ENCODE data around the gene LAMA4.
"Not testable (repeated sequence)": the region's sequence is repeated elsewhere in the genome, so short reads cannot be mapped to it uniquely, and the experiment has no call there.

Gene LAMA4

DNA sequence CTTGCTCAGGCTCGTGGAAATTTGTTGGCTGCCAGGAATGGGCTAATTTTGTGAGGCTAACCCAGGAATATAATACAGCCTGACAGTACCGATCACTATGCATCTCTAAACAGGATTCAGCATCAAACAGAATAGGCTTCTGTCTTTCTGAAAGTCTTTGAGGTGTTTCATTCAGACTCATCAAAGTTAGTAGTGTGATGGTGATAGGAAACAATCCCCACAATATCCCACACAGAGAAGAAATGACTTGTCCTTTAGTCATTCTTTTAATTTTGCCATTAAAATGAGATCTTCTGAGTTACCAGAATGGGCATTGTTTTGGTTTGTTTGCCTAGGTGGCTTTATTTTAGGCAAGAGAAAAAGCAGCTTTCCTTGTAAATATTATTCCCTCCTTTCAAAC lies 112.7 kb downstream of the LAMA4 start:
- no peak for DNase-seq

DNA sequence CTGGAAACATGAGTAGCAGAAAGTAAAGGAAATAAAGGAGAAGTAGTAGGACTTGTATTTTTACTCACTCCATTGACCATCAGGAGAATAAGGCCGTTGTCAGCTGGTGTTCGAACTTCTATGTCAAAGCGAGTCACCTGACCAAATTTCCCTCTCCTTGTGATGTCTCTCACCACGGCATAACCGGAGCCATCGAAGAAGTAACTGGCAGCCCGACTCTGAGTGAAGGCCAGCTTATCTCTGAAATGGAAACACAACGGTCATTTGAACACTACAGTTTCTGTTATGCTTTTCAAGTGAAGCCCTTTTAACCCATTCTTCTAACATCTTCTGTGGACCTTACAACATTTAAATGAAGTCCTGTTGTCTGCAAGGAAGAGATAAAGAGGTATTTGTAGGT lies 115.3 kb downstream of the LAMA4 start:
- DNase-seq: no peak

DNA sequence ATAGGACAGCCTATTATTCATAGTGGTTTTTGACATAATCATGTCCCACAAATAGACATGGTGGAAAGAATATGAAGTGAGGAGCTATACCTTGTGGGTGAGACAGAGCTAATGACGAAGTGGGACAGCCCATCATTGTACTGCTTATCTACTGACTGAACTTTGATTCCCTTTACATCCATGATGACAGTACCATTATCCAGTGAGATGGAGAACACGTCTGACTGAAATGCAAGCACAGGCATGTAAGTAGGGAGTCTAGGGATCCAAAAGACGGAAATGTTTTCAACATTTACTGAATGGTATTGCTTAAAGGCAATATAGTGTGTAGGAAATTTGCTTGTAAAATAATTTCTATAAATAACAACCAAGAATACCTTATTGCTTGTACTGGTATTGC lies 123.5 kb downstream of the LAMA4 start:
- DNase-seq: no peak

DNA sequence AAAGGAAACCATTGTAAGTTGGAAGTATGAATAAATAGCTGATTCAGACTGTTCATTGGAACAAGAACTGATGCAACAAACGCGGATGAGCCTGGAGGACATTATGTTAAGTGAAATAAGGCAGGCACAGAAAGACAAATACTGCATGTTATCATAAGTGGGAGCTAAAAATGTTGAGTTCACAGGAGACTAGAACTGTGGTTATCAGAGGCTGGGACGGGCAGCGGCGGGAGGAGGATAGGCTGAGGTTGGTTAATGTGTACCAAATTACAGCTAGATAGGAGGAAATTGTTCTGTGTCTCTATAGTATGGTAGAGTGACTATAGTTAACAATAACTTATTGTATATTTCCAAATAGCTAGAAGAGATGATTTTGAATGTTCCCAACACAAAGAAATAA lies 126.2 kb downstream of the LAMA4 start:
- no peak for DNase-seq

DNA sequence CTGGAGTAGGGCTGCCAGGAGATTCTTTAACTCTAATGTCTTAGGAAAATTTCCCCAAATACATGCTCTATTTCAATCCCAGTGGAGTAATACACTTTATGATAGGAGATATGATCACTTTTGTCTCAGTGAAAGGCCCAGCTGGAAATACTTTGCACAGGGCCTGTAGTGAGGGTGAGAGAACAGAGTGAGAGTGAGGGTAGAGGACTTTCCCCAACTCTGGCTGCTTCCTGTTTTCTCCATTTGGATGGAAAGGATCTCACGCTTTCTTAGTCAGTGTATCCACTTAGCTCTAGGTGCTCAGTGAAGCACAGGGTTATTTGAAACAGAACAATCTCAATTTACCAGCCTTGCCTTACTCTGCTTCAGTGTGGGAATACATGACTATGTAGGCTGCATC lies 130.4 kb downstream of the LAMA4 start:
- DNase-seq: no peak

DNA sequence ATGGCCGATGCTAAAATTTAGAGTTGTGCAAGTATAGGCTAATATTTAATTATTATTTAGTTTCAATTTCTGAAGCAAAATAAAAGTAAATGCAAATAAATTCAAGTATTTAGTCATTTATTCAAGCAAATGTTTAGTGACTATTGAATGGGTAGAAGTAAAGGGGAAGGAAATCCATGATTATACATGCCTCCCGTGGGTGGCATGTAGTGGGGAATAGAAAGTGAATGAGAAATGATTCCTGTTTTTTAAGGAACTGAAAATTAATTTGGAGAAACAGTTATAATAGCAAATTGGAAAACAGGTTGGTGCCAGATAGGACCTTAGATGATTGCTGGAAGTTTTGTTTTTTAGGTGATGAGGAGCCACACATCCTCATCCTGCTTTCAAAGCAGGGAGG lies 131.6 kb downstream of the LAMA4 start:
- DNase-seq: no peak

DNA sequence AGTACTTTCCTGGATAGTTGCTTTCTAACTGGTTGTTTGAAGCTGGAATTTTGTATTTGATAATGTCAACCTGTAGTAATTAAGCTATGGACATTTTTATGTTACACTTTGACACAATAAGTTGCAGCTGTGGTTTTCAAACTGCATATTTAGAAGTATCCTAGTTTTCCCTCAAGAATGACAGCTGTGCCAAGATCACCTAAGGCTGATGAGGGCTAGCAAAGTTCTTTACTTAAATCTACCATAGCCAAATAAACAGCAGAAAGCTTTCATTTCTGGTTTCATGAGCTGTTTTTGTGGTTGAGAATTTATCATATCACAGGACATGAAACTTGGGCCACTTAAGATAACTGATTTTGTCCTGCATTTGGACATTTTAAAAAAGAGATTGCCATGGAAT lies 136.3 kb downstream of the LAMA4 start:
- no peak for DNase-seq

DNA sequence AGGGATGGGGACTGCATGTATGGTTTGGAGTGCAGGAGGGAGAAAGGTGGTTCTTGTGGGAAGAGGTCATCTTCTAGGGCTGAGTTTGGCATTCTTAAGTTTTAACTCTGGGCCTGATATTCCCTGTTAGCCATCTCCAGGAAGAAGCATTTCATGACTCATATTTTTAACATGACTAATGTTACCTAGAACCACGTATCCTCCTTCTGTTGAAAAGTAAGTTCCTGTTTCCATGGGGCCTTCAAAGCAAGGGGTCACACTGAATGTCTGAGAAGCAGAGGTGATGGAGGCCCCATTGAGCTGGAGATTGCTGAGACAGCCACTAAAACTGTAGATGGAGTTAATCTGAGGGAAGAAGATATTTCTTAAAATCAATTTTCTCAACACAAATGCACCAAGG lies 136.8 kb downstream of the LAMA4 start:
- DNase-seq: no peak

DNA sequence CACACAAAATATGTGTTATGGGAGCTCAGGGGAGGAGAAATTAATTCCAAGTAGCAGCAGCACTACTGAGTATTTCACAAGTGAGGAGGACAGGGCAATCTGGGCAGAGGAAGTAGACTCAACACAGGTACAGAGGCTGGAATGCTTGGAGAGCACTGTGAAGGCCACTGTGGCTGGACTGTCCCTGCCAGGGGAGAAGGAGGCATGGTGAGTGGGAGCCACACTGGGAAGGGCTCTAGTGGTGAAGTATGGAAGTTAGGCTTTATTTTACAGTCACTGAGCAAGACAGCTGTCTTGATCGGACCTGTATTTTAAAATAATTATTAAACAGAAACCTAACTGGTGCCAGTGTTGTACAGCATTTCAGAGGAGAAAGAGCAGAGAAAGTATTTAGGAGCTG lies 138.1 kb downstream of the LAMA4 start:
- DNase-seq: no peak

DNA sequence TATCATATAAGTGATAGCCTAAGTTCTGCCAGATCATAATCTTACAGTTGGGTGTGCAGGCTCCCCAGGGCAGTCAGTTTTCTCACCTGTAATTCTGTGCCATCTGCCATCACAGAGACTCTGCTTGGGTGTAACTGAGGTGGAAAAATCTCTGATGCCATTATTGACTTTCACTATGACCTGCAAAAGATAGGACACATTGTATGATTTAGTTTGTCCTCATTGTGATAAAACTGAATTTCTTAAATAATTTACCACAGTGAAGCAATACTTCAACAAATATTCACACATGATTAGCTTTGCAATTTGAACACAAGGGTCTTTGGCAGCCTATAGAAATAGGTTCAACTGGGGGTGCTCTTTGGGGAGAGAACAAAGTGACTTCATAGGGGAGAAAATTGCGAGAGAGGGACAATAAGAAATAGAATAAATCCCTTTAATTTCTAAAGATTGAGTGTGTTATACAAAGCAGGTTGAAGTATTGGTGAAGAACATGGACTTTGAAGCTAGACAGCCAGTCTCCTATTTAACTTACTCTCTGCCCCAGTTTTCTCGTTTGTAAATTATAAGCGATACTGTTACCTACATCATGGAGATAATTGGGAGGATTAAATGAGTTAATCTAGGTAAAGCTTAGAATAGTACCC lies 139.7 kb downstream of the LAMA4 start:
- DNase-seq: no peak

DNA sequence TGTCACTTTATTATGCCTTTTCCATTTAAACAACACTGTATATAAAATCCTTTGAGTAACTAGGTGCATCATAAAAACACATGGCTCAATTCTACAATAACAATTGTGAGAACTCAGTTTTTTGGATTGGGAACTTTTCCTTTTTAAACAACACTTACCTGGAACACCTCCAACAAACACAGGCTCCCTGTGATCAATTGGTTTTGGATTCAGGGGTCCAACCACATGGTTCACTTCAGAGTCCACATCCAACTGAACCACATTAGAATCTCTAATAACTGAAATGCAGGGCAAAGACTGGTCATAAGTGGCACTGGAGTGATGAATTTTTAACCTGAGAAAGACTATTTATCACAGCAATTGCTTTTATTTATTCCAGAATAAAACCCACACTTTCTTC lies 140.4 kb downstream of the LAMA4 start:
- no peak for DNase-seq

DNA sequence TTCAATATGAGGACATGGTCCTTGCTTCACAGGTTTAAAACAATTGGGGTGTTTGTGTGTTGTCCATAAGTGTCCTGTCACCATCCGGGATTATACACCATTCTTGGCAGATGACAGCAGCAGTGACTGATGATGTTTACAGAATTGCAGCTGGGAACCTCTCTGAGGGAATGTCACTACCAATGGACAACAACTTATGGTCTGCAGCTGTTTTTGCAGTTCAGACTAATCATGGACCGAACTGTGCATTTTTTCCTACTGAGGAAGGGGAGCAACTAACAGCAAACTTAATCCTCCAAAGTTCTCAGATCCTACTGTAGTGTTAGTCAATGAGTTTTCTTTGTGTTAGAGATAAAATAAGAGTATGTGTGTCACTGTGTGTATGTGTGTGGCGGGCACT lies 140.9 kb downstream of the LAMA4 start:
- DNase-seq: no peak

DNA sequence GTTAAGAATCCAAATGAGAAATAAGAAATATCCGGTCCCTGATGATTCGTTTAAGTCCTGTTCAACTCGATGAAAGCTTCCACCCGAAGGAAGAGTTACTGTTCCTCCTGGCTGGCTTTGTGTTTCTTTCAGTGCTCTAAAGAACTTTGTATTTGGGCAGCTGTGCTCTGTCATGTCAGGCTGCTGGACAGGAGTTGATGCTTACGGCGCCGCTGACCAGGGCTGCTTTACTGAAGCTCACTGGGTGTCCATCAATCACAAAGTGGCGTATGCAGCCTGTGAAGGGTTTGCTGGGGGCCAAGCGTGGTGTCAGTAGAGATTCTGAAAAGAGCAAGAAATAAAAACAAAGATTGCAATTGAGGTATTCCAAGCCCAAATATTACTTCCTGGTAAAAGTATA lies 145.1 kb downstream of the LAMA4 start:
- DNase-seq: no peak

DNA sequence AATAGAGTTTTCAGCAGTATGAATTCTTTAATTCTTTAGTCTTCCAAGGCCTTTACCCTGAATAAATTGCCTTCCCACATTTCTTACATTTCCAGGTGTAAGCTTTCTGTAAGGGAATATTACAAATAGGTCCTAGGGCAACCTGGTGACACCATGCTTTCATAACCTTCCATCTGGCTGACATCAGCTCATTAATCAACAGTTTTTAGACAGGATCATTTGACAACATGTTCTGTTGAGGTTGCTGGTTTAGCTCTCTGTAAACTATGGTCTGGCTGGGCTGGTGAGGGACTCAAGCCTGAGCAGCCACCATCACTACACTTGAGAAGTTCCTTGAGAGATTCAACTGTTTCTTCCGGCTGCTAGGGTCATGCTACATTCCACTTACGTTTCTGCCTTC lies 147.8 kb downstream of the LAMA4 start:
- no peak for DNase-seq

DNA sequence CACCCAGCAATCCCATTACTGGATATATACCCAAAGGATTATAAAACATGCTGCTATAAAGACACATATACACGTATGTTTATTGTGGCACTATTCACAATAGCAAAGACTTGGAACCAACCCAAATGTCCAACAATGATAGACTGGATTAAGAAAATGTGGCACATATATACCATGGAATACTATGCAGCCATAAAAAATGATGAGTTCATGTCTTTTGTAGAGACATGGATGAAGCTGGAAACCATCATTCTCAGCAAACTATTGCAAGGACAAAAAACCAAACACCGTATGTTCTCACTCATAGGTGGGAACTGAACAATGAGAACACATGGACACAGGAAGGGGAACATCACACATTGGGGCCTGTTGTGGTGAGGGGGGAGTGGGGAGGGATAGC lies 148.3 kb downstream of the LAMA4 start:
- DNase-seq: not testable (repeated sequence)

DNA sequence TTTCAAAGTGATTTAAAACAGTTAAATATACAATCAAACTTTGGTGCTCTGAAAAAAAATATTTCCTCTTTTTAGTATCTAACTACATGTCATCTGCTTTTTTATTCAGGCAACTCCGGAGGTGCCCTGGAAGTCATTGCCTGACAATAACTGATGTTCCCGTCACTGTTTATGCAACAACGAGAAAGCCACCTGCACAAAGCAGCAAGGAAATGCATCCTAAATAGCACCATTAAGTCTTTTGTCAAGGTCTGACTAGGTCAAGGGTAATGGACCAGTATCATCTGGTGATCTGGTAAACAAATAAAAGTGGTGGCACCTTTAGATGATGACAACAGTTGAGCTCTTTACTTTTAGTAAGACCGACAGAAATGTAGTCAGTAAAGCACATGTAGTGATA lies 153.8 kb downstream of the LAMA4 start:
- no peak for DNase-seq

DNA sequence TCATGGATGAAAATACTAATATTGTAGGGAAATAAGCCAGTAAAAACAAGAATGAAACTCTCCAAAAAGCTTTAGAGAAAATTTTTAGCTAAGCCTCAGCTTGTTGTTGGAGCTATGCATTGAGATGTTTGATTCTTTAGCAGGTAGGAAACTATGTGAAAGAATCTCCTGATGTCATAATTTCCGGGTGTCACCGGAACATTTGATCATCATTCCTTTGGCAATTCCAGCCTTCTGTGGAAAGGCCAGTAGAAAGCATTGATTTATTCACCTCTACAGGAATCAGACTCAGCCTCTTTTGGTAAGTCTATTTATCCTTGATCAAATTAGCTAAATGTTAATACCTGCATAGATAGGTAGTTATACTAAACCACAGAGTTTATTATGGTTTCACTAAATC lies 157.5 kb downstream of the LAMA4 start:
- no peak for DNase-seq

DNA sequence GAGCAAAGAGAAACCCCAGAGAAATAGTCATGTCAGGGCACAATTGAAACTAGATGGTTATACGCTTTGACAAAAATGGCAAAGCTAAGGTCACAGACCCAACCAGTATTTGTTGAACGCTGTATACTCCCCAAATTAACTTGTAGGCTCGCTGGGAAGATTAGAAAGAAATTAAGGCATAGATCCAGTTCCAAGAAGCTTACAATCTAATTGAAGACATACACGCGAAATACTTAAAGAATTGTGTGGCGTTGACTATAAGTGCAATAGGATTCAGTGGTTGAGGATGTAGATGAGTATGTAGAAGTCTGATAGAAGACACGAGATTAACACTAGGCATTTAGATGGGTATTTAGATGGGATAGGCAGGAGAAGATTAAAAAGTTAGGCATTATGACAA lies 166.5 kb downstream of the LAMA4 start:
- no peak for DNase-seq

DNA sequence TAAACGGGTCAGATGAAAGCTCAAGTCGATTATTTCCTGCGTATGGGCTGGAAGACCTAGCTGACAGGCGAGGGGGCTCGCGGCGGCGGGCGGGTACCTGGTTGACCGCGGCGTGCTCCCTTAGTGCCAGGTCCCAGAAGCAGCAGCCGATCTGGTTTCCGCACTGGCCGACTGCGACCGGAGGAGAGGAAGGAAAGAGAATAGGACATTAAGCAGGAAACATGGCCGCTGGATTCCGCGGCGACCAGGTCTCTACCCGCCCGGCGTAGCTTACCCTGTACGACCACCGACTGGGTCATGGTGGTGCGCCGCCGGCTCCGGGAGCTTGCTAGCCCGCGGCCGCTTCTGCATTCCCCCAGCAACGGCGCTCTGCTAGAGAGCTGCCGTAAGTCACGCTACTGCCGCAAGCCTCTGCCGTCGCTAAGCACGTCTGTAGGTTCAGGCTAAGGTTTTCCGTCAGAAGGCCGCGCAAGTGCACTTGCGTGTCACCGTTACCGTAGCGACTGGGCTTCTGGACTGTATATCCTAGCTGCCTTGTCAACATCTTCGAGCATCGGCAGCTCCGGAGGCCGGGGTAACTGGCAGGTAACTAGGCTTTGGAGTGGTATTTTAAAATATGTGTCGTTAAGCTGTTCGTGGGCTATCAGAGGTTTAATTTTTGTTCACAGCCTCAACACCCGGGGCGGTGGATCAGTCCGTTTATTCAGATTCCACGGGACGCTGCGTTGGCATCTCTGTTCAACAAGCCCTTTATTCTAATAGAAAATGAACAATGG lies 167.0 kb downstream of the LAMA4 start, which contains the start of the genes FAM229B and TUBE1:
FAM229B (plus strand) TSS at position 456 of the 776 bp plus-strand sequence. CDS start 11,693 bp downstream, outside the sequence.
TUBE1 (minus strand) TSS at position 347 of the 776 bp plus-strand sequence; CDS start at position 299, 48 bp downstream.
- DNase-seq: peak; percentile 90

DNA sequence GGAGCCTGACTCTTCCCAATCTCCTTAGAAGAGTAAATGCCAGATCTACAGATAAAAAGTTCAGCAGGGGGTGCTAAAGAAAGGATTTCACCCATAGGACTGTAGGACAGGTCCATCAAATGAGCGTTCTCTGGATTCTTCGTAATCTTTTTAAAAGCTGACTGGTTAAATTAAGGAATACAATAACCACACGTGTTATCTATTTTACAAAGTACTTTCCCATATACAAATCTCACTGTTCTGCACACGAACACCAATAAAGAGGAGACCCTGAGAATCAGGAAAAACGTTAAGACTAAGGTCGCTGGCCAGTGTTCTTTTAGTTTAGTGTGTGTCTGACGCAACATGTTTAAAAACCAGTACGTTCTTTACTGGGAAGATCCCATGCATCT lies 167.6 kb downstream of the LAMA4 start:
- DNase-seq: no peak

DNA sequence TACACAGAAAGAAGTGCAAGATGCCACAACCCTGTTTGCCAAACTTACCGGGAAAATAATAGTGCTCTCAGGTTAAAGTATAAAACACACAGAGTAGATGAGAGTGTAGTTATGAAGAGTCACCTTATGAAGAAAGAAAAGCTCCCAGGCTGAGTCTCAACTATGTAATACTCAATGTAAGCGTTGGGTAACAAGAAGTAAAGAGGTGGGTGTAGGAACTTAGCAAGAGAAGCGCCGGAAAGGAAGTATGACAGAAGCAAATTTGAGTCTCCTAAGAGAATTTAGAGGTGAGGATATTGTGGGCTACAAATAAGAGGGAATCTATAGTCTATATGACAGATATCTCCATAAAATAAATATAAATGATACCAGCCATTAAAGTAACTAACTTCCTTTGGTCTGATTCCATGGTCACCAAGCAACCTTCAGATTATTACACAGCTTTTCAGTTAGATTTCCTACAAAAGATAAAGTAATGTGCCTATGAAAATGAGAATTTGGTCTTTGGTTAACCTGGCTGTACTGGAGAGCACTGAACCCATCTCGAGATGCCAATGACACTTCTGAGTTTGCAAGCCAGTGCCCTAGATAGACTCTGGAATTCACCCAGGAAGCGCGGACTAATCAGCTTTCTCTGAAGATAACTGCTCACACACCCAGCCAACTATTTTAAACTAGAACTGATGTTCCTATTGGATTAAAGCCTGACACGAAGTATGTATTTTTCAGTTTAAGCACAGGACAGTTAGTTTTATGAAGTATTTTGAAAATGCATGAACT lies 168.9 kb downstream of the LAMA4 start:
- no peak for DNase-seq

DNA sequence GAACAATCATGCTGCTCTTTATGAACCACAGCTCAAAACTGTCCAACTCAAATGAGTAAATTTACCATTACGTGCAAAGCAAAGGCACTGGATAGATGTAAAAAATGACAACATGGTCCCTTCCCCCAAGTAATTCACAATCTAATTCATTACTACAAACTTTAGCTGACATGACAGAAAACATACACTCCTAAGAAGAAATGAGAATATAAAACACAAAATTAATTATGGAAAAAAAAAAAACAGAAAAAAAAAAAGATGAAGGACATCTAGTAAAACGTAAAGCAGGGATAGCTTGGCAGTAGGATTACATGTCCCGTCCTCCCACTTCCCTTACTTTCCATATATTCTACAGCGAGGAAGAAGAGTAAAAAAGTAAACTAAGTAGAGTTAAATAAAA lies 172.8 kb downstream of the LAMA4 start:
- DNase-seq: no peak

DNA sequence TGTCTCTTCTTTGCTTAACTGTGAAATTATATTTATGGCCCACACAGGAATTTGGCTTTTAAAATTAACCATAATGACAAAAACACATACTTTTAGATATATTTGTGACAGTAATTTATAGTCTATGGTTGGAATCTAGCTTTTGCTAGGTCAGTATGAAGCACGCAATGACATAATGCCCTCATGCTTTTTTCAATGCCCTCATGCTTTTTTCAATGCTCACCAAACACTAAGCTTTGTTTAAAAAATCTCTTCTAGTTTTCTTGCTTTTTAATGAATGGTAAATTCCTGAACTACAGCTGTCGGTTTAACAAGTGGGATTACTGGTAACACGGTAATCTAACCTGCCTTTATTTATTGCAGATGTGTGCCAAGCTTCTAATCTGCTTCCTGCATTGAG lies 187.8 kb downstream of the LAMA4 start:
- no peak for DNase-seq

DNA sequence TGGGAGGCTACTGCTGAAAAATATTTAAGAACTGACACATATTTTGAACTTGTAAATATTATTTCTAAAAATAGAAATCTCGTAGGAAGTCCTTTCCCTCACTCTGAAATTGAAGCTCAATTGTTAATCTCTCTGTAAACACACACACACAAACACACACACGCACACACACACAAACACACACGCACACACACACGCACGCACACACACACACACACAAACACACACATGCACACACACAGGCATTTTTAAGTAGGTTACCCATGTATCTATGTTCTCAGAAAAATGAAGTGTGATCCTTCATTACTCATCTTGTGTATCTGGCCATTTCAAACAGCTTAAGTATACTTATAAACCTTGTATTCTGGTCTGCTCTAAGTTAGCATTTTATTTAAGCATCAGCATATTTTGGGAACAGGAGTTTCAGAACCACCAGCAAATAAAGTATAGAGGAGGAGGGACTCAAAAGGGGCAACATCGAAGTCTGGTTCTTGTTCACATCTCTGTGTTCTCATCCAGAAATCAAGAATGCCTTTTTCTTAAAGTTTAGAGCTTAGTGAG lies 188.9 kb downstream of the LAMA4 start:
- DNase-seq: no peak
